Thymus (tissue), 14 donors: ENCODE measurements around the gene ZDHHC1. TPM values are rescaled to one million over a fixed set of nuclear protein-coding genes. Genes with fewer than 3 reads are reported as not detected.

Experiments used
- DNase-seq, 9 donors: peaks; one replicate each; pipeline ENCODE4 v3.0.0-alpha.2; 2013; ENCODE audit warnings: low spot score in 9 of 9, low read depth in 6 of 9, missing footprints in 1 of 9
- H3K27ac ChIP-seq, 2 donors: one replicate each; pipeline ENCODE4 v1.5.1; 2013; ENCODE audit warnings: control low read depth in 1 of 2, low read depth in 1 of 2, low read length in 1 of 2, mild to moderate bottlenecking in 1 of 2, moderate library complexity in 1 of 2
- H3K27me3 ChIP-seq, 2 donors: one replicate each; pipeline ENCODE4 v1.5.1; 2013; ENCODE audit warnings: low read length in 1 of 2; ENCODE audit not compliant: control insufficient read depth in 2 of 2, insufficient read depth in 1 of 2
- H3K36me3 ChIP-seq, 2 donors: one replicate each; pipeline ENCODE4 v1.5.1; 2013; ENCODE audit warnings: low read length in 1 of 2, mild to moderate bottlenecking in 1 of 2, moderate library complexity in 1 of 2; ENCODE audit not compliant: control insufficient read depth in 2 of 2, insufficient read depth in 2 of 2
- H3K4me1 ChIP-seq, 2 donors: one replicate each; pipeline ENCODE4 v1.5.1; 2013; ENCODE audit warnings: low read length in 2 of 2; ENCODE audit not compliant: control insufficient read depth in 2 of 2, insufficient read depth in 2 of 2
- H3K4me3 ChIP-seq, 2 donors: one replicate each; pipeline ENCODE4 v1.5.1; 2013; ENCODE audit warnings: low read length in 2 of 2, control low read depth in 1 of 2, mild to moderate bottlenecking in 1 of 2
- H3K9me3 ChIP-seq, 2 donors: one replicate each; pipeline ENCODE4 v1.5.1; 2013; ENCODE audit warnings: low read length in 1 of 2, mild to moderate bottlenecking in 1 of 2; ENCODE audit not compliant: control insufficient read depth in 2 of 2, insufficient read depth in 1 of 2
- WGBS: extraction: QIAGEN DNeasy Blood & Tissue Kit; methylation state at CpG from one replicate; pipeline ENCODE4 v1.1.7; 2013; 5-methylcytosine and 5-hydroxymethylcytosine counted together
- long read RNA-seq, 10 donors: transcript quantifications; one replicate each; lab custom pipeline, GENCODE V29; 2026
- polyA plus RNA-seq: library from polyadenylated mRNA; stranded (reverse); fragments of 200-250 nt; gene quantifications from one replicate; pipeline ENCODE4 v1.2.3, GENCODE V29; 2013
- total RNA-seq: library from RNA; stranded (reverse); fragments of 120-200 nt; gene quantifications from one replicate; pipeline ENCODE4 v1.2.4, GENCODE V29; 2013
- donor health status: healthy.

Gene ZDHHC1, protein sequence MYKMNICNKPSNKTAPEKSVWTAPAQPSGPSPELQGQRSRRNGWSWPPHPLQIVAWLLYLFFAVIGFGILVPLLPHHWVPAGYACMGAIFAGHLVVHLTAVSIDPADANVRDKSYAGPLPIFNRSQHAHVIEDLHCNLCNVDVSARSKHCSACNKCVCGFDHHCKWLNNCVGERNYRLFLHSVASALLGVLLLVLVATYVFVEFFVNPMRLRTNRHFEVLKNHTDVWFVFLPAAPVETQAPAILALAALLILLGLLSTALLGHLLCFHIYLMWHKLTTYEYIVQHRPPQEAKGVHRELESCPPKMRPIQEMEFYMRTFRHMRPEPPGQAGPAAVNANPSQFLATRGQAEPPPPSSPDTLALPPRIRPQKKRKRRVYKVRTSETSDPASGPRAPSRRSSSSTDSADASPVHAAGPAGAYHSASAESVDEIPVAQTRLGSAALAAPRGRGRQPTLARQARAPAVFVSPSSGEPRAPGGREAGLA
- total RNA-seq (0.52 TPM), polyA plus RNA-seq (2.5 TPM)
- long read RNA-seq, donor 1: 0 reads
- long read RNA-seq, donor 2: 0 reads
- long read RNA-seq, donor 3: 0 reads
- long read RNA-seq, donor 4: 0 reads
- long read RNA-seq, donor 5: 0 reads
- long read RNA-seq, donor 6: 0 reads
- long read RNA-seq, donor 7: 0 reads
- long read RNA-seq, donor 8, partial matches to known transcripts: 0 of 1 reads
- long read RNA-seq, donor 8, other reads (novel, unspliced or antisense): 0 of 1 reads
- long read RNA-seq, donor 9: 0 reads
- long read RNA-seq, donor 10: 0 reads

DNA sequence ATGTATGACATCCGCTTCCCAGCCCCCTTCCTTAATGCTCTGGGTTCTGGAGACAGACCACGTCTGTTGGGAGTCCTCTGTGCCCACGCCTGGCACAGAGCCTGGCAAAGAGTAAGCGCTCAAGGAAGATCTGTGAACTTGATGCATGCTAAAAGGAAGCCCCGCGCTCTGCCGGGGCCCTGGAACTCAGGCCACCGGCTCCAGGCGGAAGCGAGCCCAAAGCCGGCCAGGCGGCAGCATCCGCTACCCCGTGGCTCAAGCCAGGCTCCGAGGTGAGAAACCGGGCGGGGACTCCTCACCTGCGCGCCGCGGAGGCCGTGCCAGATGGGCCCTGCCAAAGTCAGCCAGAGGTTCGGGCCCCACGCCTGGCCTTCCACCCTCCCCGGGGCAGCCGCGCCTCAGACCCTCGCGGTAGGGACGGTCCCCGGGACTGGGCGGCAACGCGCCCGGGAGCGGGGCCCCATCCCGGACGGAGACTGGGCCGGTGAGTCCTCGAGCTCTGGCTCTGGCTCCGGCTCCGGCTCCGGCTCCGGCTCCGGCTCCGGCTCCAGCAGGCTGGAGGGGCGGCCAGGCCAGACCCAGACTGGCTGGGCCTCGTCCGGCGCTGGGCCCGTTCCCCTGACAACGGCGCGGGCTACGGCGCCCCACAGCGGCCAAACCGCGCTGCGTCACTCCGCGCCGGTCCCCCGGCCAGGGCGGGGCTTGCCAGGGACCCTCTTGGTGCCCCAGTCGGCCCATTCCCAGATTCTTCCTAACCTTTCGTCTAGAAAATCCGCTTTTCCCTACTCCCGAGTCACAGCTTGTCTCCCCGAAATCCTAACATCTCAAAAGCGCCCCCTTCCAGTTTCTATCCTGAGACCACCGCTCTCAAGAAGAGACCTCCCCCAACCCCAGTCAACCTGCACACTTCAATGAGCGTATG, at the start of gene ZDHHC1:
Gene ZDHHC1, minus strand, starts transcription at position 606 of the 922 bp plus-strand sequence. CDS start 8,702 bp downstream, outside the sequence.
- peaks cover 4 to 10% of the 10 kb centered on the region in 2 donors for H3K4me1 ChIP-seq
- H3K27ac ChIP-seq: no peak within 1 kb of the TSS
- H3K27me3 ChIP-seq: peaks cover 15 to 62% of the 10 kb centered on the region in 2 donors
- no peak for DNase-seq
- peak within 1 kb of the TSS; percentile 5 to 52 for H3K4me3 ChIP-seq
- H3K36me3 ChIP-seq: no peaks in the 10 kb centered on the region
- no peaks in the 10 kb centered on the region for H3K9me3 ChIP-seq
- WGBS: 4% methylated on average over 73 of the region's 73 CpGs

GRCh38 chr16:67464565-67464964, 48.3 kb upstream of the ZDHHC1 start:
- H3K36me3 ChIP-seq: peaks cover 2 to 17% of the 10 kb centered on the region in 2 donors
- no peaks in the 10 kb centered on the region for H3K27me3 ChIP-seq
- no peak for DNase-seq
- H3K9me3 ChIP-seq: no peaks in the 10 kb centered on the region
- 98% methylated on average over 2 of the region's 2 CpGs for WGBS
- H3K4me1 ChIP-seq: no peaks in the 10 kb centered on the region
- no peak overlapping the region for H3K4me3 ChIP-seq
- no peak overlapping the region for H3K27ac ChIP-seq

DNA sequence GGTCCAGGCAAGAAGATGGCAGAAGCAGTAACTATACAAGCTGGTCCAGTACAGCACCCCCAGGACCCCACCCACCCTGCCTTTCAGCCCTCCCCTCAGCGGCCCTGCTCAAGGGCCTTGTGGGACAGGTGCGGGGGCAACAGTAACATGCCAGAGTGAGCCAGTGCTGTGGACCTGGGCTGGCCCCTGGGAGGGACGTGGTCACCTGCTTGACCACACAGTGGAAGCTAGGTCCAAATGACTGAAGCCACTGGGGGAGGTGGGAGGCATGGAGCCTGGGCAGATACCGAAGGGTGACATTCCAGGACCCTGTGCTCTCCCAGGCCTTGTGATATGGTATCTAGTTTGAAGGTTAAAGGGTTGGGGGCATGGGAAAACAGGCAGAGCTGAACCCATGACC, 47.4 kb upstream of the ZDHHC1 start:
- H3K27ac ChIP-seq: no peak overlapping the region
- no peaks in the 10 kb centered on the region for H3K9me3 ChIP-seq
- no peaks in the 10 kb centered on the region for H3K4me1 ChIP-seq
- peaks cover 2 to 17% of the 10 kb centered on the region in 2 donors for H3K36me3 ChIP-seq
- H3K4me3 ChIP-seq: no peak overlapping the region
- DNase-seq: no peak
- 98% methylated on average over 4 of the region's 4 CpGs for WGBS
- H3K27me3 ChIP-seq: no peaks in the 10 kb centered on the region

DNA sequence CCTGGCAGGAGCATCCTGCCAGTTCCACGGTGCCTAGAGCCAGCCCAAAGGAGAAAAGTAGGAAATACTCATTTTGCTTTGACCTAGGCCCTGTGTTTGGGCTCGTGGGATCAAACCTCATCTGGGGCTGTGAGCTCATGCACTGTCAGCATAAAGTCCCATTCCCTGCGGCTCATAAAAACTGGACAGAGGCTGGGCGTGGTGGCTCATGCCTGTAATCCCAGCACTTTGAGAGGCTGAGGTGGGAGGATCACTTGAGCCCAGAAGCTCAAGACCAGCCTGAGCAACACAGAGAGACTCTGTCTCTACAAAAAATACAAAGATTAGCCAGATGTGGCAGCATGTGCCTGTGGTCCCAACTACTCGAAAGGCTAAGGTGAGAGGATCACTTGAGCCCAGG, 46.8 kb upstream of the ZDHHC1 start:
- no peak for DNase-seq
- no peak overlapping the region for H3K4me3 ChIP-seq
- WGBS: 98% methylated on average over 5 of the region's 5 CpGs
- no peak overlapping the region for H3K27ac ChIP-seq
- no peaks in the 10 kb centered on the region for H3K9me3 ChIP-seq
- H3K36me3 ChIP-seq: peaks cover 2 to 17% of the 10 kb centered on the region in 2 donors
- no peaks in the 10 kb centered on the region for H3K27me3 ChIP-seq
- no peaks in the 10 kb centered on the region for H3K4me1 ChIP-seq

DNA sequence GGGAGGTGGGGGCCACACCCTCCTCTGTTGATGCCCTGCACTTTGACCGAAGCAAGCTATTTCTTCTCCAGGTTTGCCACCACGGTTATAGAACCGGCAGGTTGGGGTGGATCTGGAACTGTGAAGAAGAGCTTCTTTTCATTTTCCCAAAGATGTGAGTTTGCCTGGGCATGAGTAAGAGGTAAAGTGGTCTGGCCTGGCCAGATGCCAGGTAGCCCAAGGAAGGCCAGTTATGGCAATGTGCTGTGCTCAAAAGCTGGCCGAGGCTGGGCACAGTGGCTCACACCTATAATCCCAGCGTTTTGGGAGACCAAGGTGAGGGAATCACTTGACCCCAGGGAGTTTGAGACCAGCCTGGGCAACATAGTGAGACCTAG, 46.0 kb upstream of the ZDHHC1 start:
- WGBS: 96% methylated on average over 5 of the region's 5 CpGs
- H3K27me3 ChIP-seq: no peaks in the 10 kb centered on the region
- H3K27ac ChIP-seq: no peak overlapping the region
- peaks cover 2 to 17% of the 10 kb centered on the region in 2 donors for H3K36me3 ChIP-seq
- no peak for DNase-seq
- no peaks in the 10 kb centered on the region for H3K4me1 ChIP-seq
- no peak overlapping the region for H3K4me3 ChIP-seq
- no peaks in the 10 kb centered on the region for H3K9me3 ChIP-seq

GRCh38 chr16:67461600-67462278, 45.5 kb upstream of the ZDHHC1 start:
- peaks cover 0 to 3% of the 10 kb centered on the region in 2 donors for H3K4me1 ChIP-seq
- H3K36me3 ChIP-seq: peaks cover 2 to 17% of the 10 kb centered on the region in 2 donors
- no peaks in the 10 kb centered on the region for H3K27me3 ChIP-seq
- WGBS: 85% methylated on average over 8 of the region's 8 CpGs
- no peak overlapping the region for H3K27ac ChIP-seq
- no peak overlapping the region for H3K4me3 ChIP-seq
- no peak for DNase-seq
- no peaks in the 10 kb centered on the region for H3K9me3 ChIP-seq

DNA sequence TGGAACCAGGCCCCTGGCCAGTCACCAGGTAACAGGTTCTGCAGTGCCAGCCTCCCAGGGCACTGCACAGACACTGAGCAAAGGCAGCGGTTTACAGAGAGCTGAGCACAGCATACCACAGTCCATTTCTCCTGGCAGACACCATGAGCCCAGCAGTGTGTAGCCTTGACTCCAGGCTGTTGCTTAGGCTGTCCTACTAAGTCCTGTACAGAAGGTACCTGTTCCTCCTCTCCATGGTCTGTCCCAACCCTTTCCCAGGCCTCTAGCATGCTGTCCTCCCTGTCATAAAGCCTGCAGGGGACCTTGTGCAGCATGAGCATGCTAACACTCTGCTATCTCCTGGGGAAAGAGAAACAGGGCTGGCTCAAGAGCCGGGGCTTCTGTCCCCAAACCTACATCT, 44.7 kb upstream of the ZDHHC1 start:
- H3K27me3 ChIP-seq: no peaks in the 10 kb centered on the region
- H3K36me3 ChIP-seq: peaks cover 2 to 17% of the 10 kb centered on the region in 2 donors
- H3K4me3 ChIP-seq: no peak overlapping the region
- DNase-seq: no peak
- no peak overlapping the region for H3K27ac ChIP-seq
- peaks cover 0 to 5% of the 10 kb centered on the region in 2 donors for H3K4me1 ChIP-seq
- no peaks in the 10 kb centered on the region for H3K9me3 ChIP-seq
- WGBS: 98% methylated on average over 2 of the region's 2 CpGs

GRCh38 chr16:67460168-67460567, 43.9 kb upstream of the ZDHHC1 start:
- Histone ChIP-seq H3K27ac (no peak overlapping the region), H3K36me3 (peaks cover 2 to 17% of the 10 kb centered on the region in 2 donors), H3K4me3 (no peak overlapping the region), H3K27me3 (no peaks in the 10 kb centered on the region), H3K4me1 (peaks cover 0 to 5% of the 10 kb centered on the region in 2 donors), H3K9me3 (no peaks in the 10 kb centered on the region)
- WGBS: over 99% methylated on average over 5 of the region's 5 CpGs
- no peak for DNase-seq
